Spleen (tissue), 11 donors: Measurements from ENCODE around the gene AFF4. TPM values are rescaled to one million over a fixed set of nuclear protein-coding genes. Genes with fewer than 3 reads are reported as not detected.
"Not testable (repeated sequence)": the region's sequence is repeated elsewhere in the genome, so short reads cannot be mapped to it uniquely, and the experiment has no call there.

Experiments
- DNase-seq: peaks from one replicate; pipeline ENCODE4 v3.0.0-alpha.2; 2020
- H3K27ac ChIP-seq, 8 donors: fragments of 200-600 bp; sonication (generic) in 7 of 8; 1 replicate in 4 of 8; 2 replicates in 4 of 8; pipeline versions ENCODE4 v1.5.0 to v1.8.0; 2016 to 2021; ENCODE audit warnings: inconsistent platforms in 4 of 8, mild to moderate bottlenecking in 4 of 8, moderate library complexity in 1 of 8
- H3K27me3 ChIP-seq, 7 donors: fragments of 200-600 bp; sonication (generic) in 6 of 7; replicated peaks in 1 of 7; 1 replicate in 4 of 7; 2 replicates in 3 of 7; pipeline versions ENCODE4 v1.5.0 to v1.8.0; 2016 to 2021; ENCODE audit warnings: inconsistent platforms in 3 of 7, mild to moderate bottlenecking in 1 of 7
- H3K36me3 ChIP-seq, 6 donors: fragments of 200-600 bp; sonication (generic) in 5 of 6; 1 replicate in 4 of 6; 2 replicates in 2 of 6; pipeline versions ENCODE4 v1.5.0 to v1.8.0; 2016 to 2021; ENCODE audit warnings: inconsistent platforms in 2 of 6
- H3K4me1 ChIP-seq, 6 donors: fragments of 200-600 bp; sonication (generic) in 5 of 6; 1 replicate in 3 of 6; 2 replicates in 3 of 6; pipeline versions ENCODE4 v1.5.0 to v1.8.0; 2016 to 2021; ENCODE audit warnings: inconsistent platforms in 3 of 6
- H3K4me3 ChIP-seq, 8 donors: fragments of 200-600 bp; sonication (generic) in 7 of 8; 1 replicate in 4 of 8; 2 replicates in 4 of 8; pipeline versions ENCODE4 v1.5.0 to v1.8.0; 2016 to 2021; ENCODE audit warnings: inconsistent platforms in 4 of 8, mild to moderate bottlenecking in 4 of 8, moderate library complexity in 2 of 8
- H3K9me3 ChIP-seq, 8 donors: fragments of 200-600 bp; sonication (generic) in 7 of 8; 1 replicate in 4 of 8; 2 replicates in 4 of 8; pipeline versions ENCODE4 v1.5.0 to v1.8.0; 2016 to 2021; ENCODE audit warnings: inconsistent platforms in 4 of 8
- POLR2A ChIP-seq, 3 donors: fragments of 450-650 bp; IDR thresholded peaks; one replicate each; pipeline ENCODE4 v1.5.1; 2017; ENCODE audit warnings: antibody characterized with exemption in 3 of 3, mild to moderate bottlenecking in 1 of 3
- POLR2AphosphoS5 ChIP-seq, 3 donors: sonication (generic); formaldehyde crosslinking; IDR thresholded peaks; one replicate each; pipeline ENCODE4 v1.5.1; 2017; ENCODE audit warnings: antibody characterized with exemption in 3 of 3
- WGBS, 5 donors: extraction: QIAGEN DNeasy Blood & Tissue Kit in 3 of 5; methylation state at CpG; one replicate each; pipeline versions ENCODE4 v1.1.5 to v1.1.7; 2013 to 2018; 5-methylcytosine and 5-hydroxymethylcytosine counted together
- intact Hi-C: fragments of 100-400 bp; cut with DNase I; formaldehyde crosslinking; loops from one replicate; pipeline ENCODE4 v1.15.0; 2023; ENCODE audit warnings: low total_unique reads
- polyA plus RNA-seq, 3 donors: library from polyadenylated mRNA; stranded (reverse); fragments of 200-250 nt; gene quantifications; one replicate each; pipeline ENCODE4 v1.2.1, GENCODE V29; 2013
- total RNA-seq, 7 donors: library from RNA; depleted of rRNA in 3 of 7; stranded (reverse); fragments of >200 nt in 3 of 7; fragmentation: NEBNext Ultra II Directional in 4 of 7; extraction: Animal tissue kit (Norgen Biotek cat#: 25700) in 4 of 7; gene quantifications; one replicate each; pipeline versions ENCODE4 v1.1.0 to v1.2.1, GENCODE V29; 2016 to 2021
- TF ChIP-seq, protein P1 (sequence below), 11 experiments: fragments of 200-600 bp in 7 of 11; fragments of 450-650 bp in 4 of 11; sonication (generic) in 4 of 11; IDR thresholded peaks in 8 of 11; conservative IDR thresholded peaks in 3 of 11; 1 replicate in 7 of 11; 2 replicates in 4 of 11; pipeline versions ENCODE4 v1.4.0 to v1.8.0; 2016 to 2021; ENCODE audit warnings: antibody characterized with exemption in 11 of 11, inconsistent platforms in 4 of 11, mild to moderate bottlenecking in 1 of 11
- donor health status: healthy with polysubstance abuse.
- donor health status: DM: no; HTN: no; CAD: no; lungs with moderate emphysema.
- donor health status: DM: no; HTN: no; CAD: no.
- donor health status: Bipolar disorder and iron deficiency.
- donor health status: healthy.
- donor health status: DM: no; HTN: no; CAD: no.
- donor health status: DM: yes; HTN: yes; CAD: no.

Gene AFF4
- total and polyA plus RNA-seq, 10 donors, result 5.1 to 84.3 (median 65.1) TPM

DNA sequence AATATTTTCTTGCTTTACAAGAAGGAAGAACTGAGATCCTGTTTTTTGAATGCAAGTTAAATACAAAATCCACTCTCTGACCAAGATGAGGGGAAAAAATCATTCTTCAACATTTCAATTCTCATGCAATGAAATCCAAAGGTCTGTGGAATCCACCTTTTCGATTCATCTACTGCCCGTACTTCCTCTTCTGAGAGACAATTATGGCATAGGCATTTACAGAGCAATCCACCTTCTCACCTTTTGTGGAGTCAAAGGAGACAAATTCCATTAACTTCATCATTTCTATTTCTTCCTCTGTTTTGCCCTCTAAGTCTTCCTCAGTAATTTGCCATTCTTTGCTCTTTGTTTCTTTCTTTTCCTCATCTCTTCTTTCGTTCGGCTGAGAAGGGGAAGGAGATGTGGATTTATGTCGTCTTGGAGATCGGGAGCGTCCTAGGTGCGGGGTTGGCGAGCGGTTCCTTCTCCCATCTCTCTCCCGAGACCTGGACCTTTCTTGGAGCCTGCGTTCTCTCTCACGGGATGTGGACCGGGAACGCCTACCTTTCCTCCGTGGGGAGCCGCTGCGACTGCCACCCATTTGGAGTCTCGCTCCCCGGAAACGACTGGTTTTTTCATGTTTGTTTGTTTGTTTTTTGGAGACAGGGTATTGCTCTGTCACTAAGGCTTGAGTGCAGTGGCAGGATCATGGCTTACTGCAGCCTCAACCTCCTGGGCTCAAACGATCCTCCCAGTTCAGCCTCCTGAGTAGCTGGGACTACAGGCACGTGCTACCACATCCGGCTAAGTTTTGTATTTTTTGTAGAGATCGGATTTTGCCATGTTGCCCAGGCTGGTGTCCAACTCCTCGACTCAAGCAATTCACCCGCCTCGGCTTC lies 24.3 kb upstream of the AFF4 start:
- H3K4me3 ChIP-seq, result no peak overlapping the region
- H3K4me1 ChIP-seq, result no peaks in the 10 kb centered on the region
- no peaks in the 10 kb centered on the region for H3K9me3 ChIP-seq
- intact Hi-C loops, result no loop called here
- DNase-seq, result peak; percentile 45
- WGBS, 5 donors, result 79 to 93% (median 89%) methylated on average over 28 of the region's 28 CpGs
- TF ChIP-seq, protein P1, sequence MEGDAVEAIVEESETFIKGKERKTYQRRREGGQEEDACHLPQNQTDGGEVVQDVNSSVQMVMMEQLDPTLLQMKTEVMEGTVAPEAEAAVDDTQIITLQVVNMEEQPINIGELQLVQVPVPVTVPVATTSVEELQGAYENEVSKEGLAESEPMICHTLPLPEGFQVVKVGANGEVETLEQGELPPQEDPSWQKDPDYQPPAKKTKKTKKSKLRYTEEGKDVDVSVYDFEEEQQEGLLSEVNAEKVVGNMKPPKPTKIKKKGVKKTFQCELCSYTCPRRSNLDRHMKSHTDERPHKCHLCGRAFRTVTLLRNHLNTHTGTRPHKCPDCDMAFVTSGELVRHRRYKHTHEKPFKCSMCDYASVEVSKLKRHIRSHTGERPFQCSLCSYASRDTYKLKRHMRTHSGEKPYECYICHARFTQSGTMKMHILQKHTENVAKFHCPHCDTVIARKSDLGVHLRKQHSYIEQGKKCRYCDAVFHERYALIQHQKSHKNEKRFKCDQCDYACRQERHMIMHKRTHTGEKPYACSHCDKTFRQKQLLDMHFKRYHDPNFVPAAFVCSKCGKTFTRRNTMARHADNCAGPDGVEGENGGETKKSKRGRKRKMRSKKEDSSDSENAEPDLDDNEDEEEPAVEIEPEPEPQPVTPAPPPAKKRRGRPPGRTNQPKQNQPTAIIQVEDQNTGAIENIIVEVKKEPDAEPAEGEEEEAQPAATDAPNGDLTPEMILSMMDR (IDR thresholded peaks at IDR 0.05 in 8 of 11, conservative IDR thresholded peaks at IDR 0.05 in 3 of 11), result no peak
- TF ChIP-seq POLR2AphosphoS5 (IDR thresholded peaks at IDR 0.05), result no peak
- TF ChIP-seq POLR2A (IDR thresholded peaks at IDR 0.05), result no peak
- H3K27me3 ChIP-seq, result no peaks in the 10 kb centered on the region
- H3K27ac ChIP-seq, result no peak overlapping the region
- H3K36me3 ChIP-seq, result no peaks in the 10 kb centered on the region

DNA sequence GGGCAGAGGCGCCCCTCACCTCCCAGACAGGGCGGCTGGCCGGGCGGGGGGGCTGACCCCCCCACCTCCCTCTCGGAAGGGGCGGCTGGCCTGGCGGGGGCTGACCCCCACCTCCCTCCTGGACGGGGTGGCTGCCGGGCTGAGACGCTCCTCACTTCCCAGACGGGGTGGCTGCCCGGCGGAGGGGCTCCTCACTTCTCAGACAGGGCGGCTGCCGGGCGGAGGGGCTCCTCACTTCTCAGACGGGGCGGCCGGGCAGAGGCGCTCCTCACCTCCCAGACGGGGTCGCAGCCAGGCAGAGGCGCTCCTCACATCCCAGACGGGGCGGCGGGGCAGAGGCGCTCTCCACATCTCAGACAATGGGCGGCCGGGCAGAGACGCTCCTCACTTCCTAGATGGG lies 19.5 kb upstream of the AFF4 start:
- 90 to 100% (median 97%) methylated on average over 2 to 28 of the region's 30 CpGs for WGBS, 5 donors
- H3K9me3 ChIP-seq, H3K36me3 ChIP-seq, H3K4me3 ChIP-seq, H3K27ac ChIP-seq, H3K27me3 ChIP-seq, H3K4me1 ChIP-seq, intact Hi-C loops: not testable (repeated sequence)
- peak; percentile 16 for DNase-seq

DNA sequence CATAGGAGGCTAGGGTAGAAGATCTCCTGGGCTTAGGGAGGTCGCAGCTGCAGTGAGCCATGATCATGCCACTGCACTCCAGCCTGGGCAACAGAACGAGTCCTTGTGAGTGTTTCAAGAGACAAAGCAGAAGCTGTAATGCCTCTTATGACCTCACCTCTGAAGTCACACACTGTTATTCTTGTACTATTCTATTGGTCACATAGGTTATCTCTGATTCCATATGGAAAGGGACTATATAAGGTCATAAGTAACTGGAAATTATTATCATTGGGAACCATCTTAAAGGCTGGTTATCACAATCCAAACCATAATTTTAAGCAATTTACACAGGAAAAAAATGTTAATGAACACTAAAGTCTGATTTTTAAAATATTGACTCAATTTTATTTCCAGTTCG lies 17.9 kb upstream of the AFF4 start:
- intact Hi-C loops, result no loop called here
- Histone ChIP-seq H3K9me3 (peaks cover 0 to 15% (median 12%) of the 10 kb centered on the region in 8 donors), H3K36me3 (no peaks in the 10 kb centered on the region), H3K4me3 (no peak overlapping the region), H3K27me3 (no peaks in the 10 kb centered on the region), H3K27ac (no peak overlapping the region), H3K4me1 (no peaks in the 10 kb centered on the region)
- TF ChIP-seq POLR2A (IDR thresholded peaks at IDR 0.05), result no peak
- no peak for TF ChIP-seq POLR2AphosphoS5 (IDR thresholded peaks at IDR 0.05)
- TF ChIP-seq, protein P1 (IDR thresholded peaks at IDR 0.05 in 8 of 11, conservative IDR thresholded peaks at IDR 0.05 in 3 of 11), result no peak
- no peak for DNase-seq
- WGBS, 5 donors, result 84 to 90% (median 86%) methylated on average over 3 of the region's 3 CpGs

DNA sequence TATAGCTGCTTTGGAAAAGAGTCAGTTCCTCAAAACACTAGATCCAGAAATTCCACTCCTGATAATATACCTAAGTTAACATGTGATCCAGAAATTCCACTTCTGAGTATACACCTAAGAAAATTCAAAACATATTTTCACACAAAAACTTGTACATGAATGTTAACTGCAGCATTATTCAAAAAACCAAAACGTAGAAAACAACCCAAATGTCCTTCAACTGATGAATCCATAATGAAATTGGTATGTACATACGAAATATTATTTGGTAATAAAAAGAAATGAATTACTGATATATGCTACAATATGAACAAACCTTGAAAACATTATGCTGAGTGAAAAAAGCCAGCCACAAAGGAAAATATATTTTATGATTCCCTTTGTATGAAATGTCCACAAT lies 16.5 kb upstream of the AFF4 start:
- Histone ChIP-seq H3K4me3 (no peak overlapping the region), H3K27ac (no peak overlapping the region), H3K27me3 (no peaks in the 10 kb centered on the region), H3K36me3 (no peaks in the 10 kb centered on the region), H3K9me3 (peaks cover 0 to 18% (median 13%) of the 10 kb centered on the region in 8 donors), H3K4me1 (no peaks in the 10 kb centered on the region)
- TF ChIP-seq, protein P1 (IDR thresholded peaks at IDR 0.05 in 8 of 11, conservative IDR thresholded peaks at IDR 0.05 in 3 of 11), result no peak
- TF ChIP-seq POLR2A (IDR thresholded peaks at IDR 0.05) (no peak), POLR2AphosphoS5 (IDR thresholded peaks at IDR 0.05) (no peak)
- intact Hi-C loops, result no loop called here
- DNase-seq, result no peak
- 64 to 83% (median 75%) methylated on average over 2 of the region's 2 CpGs for WGBS, 5 donors
